ENCODE measurements around the gene PTTG1IP.

The PTTG1IP gene

DNA sequence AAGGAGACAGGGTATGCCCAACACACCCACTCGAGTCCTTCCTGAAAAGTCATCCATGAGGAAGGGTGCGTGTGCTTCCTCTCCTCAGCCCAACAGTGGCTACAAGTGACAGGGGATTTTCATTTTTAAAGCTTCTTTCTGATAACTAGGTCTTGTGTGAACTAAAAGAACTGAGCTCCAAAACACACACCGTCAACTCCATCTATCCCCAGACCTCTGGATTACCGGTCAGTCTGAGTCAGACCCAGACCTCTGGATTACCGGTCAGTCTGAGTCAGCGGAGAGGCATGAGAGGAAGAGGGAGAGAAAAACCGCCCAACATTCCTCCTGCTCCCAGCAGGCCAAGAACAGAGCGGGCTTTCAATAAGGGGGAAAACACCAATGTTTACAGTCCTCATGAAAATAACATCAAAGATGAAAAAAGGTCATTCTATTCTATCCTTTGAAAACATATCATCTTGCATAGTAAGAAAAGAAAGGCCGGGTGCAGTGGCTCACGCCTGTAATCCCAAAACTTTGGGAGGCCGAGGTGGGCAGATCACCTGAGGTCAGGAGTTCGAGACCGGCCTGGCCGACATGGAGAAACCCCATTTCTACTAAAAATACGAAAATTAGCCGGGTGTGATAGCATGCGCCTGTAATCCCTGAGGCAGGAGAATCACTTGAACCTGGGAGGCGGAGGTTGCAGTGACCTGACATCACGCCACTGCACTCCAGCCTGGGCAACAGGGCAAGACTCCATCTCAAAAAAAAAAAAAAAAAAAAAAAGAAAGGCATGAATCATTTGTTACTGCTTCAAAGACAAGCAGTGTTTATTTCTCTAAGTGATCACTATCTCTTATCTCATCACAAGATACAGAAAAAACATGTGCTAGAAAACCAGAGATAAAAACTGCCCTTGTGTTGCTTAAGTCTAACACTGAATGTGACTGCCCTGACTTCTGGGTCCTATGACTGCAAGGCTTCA, 3.4 kb downstream of the PTTG1IP start:
- no peak for DNase-seq (ENCODE audit: extremely low spot score, insufficient read length, low read depth)
- no peak for FAIRE-seq

DNA sequence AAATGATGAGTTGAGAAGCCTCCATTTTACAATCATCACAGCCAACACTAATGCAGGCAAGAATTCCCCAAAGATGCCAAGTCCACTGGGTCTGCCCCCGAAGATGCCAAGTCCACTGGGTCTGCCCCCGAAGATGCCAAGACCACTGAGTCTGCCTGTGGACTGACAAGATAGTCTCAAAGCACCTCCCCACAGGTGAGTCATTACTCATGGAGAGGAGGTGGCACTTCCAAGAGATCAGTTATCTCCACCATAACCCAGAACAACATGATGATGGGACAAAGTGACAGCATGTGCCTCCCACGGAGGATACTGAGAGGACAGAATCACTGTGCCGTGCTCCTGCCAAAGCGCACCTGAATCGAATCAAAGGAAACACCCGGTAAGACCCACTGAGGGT, 4.8 kb downstream of the PTTG1IP start:
- DNase-seq (ENCODE audit: extremely low spot score, insufficient read length, low read depth): no peak
- FAIRE-seq: no peak

DNA sequence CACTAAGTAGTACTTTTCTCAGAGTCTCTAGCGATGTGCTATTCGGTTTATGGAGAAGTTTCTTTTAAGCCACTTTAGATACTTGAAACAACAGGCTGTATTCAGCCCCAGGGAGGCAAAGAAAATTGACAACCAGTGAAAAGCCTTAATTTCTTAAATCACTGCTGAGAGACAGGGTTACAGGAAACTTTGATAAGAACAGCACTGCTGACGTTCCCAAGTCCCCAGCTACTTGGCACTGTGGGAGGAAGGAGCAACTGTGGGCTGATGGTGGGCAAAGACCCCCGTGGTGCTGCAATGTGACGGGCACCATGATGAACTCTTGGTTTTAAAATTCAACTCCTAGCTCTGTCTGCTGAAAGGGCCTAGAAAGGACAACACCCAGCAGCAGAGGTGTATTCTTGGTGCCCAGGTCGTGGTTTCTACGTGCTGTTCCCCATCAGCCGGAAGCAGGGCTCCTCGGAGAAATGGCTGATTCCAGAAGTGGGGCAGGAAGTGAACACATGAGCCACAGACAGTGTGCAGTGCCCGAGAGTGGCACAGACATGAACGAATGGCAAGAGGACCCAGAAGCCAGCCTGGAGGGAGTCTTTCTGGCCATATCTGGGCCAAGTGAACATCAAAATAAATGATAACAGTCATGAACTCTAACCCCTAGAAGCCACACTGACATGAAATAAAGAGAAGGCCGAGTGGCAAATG, 5.3 kb downstream of the PTTG1IP start:
- FAIRE-seq (no peak), DNase-seq (ENCODE audit: extremely low spot score, insufficient read length, low read depth) (no peak)

DNA sequence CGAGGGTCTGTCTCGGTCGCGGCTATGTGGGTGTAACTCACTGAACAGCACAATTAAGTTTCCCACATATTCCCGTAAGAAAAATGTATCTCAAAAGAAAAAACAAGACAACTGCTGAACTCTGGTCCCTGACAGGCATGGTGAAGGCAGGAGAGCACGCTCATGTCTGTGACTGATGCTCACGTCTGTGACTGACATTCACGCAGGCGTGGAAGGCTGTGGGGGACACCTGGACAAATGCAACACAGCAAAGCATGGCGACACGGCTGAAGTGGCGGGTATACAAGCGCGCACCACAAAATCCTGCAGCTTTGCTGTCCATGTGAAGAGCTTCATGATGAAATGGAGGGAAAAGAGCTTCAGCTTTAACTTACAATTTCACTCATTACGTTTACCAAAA, 6.0 kb downstream of the PTTG1IP start:
- DNase-seq (ENCODE audit: extremely low spot score, insufficient read length, low read depth) (no peak), FAIRE-seq (no peak)

DNA sequence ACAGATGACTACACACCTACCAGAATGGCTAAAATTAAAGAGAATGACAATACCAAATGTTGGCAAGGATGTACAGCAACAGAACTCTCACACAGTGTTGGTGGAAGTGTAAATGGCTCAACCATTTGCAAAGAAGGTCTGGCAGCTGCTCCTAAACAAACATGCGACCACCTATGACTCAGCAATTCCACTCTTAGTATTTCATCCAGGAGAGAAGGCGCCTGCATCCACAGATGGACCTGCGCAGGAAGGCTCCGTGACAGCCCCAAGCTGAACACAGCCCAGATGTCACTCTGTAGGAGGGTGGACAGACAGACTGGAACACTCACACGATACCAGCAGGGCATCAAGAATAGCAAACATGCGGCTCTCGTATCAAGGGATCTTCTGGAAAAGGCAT, 6.7 kb downstream of the PTTG1IP start:
- FAIRE-seq (no peak), DNase-seq (ENCODE audit: extremely low spot score, insufficient read length, low read depth) (no peak)

DNA sequence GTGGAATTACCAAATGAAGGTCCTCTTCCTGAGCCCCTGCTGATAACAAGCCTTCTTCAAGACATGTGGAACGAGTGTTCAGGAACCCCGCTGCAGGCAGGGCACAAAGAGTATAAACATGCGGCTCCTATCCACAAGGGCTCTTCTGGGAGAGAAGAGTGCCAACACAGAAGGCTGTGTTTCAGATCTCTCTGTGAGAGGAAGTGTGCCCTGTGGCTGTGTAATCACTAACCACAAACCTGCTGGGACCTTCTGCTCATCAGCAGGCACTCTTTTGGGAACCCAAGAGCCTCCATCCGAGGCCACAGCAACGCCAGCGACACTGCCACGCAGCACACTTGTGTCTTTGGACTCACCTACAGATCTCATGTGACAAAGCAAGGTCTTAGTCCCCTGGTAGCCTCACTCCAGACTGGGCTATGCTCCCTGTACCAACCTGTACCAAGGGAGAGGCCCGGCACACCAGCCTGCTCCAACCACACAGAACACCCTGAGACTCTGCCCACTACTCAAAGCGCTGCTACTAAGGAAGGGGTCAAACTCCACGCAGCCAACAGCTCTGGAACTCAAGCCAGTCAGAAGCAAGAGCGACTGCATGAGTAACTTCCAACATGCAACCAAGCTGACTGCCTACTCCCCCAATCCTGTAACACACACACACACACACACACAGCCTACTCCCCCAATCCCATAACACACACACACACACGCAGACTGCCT, 7.8 kb downstream of the PTTG1IP start:
- no peak for DNase-seq (ENCODE audit: extremely low spot score, insufficient read length, low read depth)
- no peak for FAIRE-seq

DNA sequence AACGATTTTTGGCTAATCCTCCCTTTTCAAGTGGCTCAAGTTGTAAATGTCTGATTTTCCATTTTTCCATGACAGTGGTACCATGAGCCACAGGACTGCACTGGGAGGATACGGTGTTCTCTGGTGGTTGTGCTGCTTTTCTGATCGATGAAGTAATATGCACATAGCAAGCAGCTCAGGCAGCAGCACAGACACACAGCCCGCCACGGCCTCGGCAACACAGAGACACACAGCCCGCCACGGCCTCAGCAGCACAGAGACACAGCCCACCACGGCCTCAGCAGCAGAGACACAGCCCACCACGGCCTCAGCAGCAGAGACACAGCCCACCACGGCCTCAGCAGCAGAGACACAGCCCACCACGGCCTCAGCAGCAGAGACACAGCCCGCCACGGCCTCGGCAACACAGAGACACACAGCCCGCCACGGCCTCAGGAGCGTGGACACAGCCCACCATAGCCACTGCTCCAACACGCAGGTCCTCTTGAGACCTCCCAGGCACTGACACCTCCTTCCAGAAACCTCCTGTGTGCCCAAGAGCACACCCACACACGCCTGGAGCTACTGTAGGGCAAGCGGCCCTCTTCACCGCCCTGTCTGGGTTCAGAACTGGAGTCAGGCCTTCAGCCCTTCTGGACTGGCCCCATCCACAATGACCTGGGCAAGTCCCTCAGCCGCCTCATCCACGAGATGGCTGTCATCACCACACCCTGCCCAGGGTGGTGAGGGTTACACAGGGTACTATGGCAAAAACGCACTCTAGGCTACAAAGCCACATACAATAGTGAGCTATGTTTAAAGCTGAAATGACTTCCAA, 10.4 kb downstream of the PTTG1IP start:
- DNase-seq (ENCODE audit: extremely low spot score, insufficient read length, low read depth) (no peak), FAIRE-seq (no peak)

DNA sequence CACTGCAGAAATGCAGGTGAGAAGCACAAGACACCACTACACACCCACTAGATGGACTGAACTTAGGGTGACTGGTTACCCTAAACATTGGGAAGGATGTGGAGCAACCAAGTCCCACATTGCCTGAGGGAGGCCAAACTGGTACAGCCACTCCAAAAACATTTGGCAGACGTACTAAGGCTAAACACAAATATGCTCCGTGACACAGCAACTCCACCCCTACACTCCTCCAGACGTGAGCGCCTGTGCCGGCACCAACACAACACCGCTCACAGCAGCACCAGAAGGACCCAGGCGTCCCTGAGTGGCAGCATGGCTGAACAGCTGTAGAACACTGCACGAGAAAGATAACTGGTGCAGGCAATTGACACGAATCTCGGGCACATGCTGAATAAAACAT, 14.7 kb downstream of the PTTG1IP start:
- DNase-seq (ENCODE audit: extremely low spot score, insufficient read length, low read depth) (no peak), FAIRE-seq (no peak)

DNA sequence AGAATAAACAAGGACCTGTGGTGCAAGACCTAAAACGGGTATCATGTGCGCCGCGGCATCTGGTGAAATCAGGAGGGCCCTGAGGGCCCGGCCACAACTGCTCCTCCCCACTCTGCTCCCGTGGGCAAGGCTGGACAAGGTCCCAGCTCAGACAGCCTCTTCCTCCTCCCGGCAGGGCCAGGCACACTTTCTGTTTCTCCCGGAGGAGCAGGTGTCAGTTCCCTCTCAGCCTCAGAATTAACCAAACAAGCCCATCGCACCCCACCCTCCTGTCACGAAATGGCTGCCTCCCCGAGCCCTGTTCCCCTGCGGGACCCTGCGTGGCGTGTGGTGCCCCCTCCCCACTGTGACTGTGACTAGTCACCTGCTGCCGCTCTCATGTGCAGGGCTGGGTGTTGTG, 15.2 kb downstream of the PTTG1IP start:
- no peak for FAIRE-seq
- DNase-seq (ENCODE audit: extremely low spot score, insufficient read length, low read depth): no peak

DNA sequence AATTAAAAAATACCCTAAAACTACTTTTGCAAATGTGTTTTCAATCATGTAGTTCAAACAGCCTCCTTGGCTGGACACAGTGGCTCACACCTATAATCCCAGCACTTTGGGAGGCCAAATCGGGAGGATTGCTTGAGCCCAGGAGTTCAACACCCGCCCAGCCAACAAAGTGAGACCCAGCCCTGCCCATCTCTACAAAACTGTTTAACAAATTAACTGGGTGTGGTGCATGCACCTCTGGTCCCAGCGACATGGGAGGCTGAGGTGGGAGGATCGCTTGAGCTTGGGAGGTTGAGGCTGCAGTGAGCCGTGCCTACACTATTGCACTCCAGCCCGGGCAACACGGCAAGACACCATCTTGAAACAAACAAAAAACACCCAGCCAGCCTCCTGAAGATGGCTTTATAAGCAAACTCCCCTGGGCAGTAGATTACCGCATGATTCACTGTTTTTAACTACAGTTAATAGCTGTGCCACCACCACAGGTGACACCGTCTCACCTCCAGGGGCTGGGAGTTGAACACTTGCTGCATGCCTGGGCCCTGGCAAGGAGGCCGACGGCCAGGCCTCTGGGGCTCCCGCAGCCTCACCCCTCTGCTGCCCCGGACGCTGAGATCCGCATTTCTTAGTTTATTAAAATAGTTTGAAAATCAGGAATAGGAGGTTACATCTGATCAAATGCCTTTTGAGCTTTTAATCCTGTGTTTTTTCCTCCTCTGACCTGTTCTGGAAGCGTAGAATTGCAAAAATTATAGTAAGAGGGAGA, 16.2 kb downstream of the PTTG1IP start:
- DNase-seq (ENCODE audit: extremely low spot score, insufficient read length, low read depth) (no peak), FAIRE-seq (no peak)

DNA sequence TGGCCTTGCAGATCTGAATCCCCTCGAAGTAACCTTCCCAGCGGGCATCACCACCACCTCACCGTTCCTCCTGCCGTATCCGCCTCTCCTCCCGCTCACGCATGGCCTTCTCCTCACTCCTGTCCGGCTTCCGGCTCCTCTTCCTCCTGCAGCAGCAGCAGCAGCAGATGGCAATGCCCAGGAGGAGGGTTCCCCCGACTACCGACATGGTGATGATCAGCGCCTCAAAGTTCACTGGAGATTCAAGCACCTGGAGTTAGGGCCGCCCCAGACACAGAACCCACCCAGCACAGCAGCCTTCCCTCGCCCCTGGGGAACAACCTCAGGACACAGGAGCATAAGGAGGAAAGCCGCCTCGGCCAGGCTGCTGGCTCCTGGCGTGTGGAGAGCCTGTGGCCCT, 17.4 kb downstream of the PTTG1IP start:
- DNase-seq (ENCODE audit: extremely low spot score, insufficient read length, low read depth) (no peak), FAIRE-seq (no peak)

DNA sequence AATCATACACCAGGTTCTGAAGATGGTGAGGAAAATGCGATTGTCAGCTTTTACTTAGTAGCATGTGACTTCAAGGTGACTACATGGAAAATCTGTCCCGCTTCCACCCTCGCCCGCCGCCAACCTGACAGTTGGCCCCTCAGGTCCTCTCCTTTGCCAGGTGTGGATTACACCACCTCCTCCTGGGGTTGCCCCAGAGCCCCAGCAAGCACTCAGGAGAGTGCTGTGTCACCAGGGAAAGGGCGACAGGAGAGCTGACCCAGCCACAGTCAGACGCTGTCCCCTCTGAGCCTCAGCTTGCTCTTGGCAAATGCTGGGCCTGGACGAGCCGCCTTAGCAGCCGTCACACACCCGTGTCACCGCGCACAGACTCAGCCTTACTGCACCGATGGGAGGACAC, 17.9 kb downstream of the PTTG1IP start:
- no peak for FAIRE-seq

DNA sequence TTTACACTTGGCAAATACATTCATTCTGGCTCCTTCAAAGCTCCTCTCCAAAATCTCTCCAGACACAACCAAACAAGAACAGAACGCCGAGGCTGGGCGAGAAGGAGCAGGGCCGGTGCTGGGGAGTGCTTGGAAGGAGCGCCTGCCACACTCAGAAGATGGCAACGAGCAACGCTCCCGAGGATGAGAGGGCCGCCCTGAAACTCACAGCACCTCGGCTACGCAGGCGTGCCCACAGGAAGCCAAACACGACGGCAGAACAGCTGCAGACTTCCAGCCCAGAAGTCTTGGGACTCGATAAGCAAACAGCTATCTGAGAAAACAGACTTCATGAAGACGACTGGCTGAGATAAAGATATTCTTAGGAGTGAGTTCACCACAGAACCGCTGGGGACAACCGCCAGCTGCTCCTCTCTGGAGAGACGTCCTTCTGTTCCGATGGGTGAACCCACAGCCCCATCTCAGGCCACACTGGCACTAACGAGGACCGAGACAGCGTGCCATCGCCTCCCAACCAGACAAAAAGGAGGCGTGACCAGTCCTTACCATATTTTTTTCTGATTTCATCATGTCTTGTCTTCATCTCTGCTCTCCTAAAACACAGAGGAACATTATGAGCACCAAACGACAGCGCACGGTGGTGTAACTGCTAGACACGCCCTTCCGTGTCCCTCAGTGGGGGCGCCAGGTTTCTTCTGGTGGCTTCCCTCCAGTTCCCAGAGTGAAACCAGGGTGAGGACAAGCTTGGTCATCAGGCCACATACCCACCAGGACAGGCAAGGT, 18.6 kb downstream of the PTTG1IP start:
- FAIRE-seq (no peak), DNase-seq (ENCODE audit: extremely low spot score, insufficient read length, low read depth) (no peak)

More for the DNA sequence above, 17.9 kb downstream of the PTTG1IP start:
- no peak for DNase-seq (ENCODE audit: extremely low spot score, insufficient read length, low read depth)

DNA sequence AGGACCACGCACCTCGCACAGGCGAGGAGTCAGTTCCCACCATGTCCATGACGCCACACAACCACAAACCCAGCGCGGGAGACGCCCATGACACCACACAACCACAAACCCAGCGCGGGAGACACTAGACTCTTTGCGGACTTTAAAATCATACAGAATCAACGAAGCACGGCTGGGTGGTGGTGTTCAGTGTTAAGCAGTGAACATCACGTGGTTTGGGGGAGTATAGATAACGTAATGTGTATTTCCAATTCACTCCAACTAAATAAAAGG, 19.2 kb downstream of the PTTG1IP start:
- DNase-seq (ENCODE audit: extremely low spot score, insufficient read length, low read depth) (no peak), FAIRE-seq (no peak)

DNA sequence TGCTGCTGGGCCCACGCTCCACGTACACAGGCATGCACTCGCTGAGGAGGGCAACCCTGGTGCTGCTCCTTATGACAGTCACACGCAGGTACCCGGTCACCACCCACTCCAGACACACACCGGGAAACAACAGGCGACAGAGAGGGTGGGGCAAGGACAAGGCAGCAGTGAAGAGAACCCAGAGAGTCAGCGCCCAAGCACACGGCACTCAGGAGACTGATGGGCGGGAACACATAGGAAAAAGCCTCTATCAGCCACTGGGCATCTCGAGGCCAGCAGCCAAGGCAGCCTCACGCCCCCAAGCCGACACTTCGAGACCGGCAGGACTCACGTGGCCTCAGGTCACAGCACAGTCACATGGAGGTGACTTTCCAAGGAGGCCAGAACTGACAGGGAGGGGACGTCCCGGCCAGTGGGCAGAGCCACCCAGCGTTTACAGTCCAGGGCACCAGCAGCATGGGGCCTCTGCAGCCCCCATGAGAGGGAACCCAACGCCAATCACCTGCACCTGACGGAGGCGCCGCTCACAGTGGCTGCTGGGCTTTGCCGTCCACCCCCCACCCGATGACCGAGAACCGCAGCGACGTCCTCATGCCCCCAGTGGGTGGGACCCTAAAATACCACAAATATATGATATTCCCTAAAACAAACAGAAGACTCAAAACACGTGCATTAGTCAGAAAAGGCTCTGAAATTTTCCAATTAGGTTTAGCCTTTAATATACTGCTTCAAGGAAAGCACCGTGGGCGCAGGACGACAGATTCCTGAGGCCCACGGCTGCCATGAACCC, 19.7 kb downstream of the PTTG1IP start:
- DNase-seq (ENCODE audit: extremely low spot score, insufficient read length, low read depth): no peak
- FAIRE-seq: no peak

DNA sequence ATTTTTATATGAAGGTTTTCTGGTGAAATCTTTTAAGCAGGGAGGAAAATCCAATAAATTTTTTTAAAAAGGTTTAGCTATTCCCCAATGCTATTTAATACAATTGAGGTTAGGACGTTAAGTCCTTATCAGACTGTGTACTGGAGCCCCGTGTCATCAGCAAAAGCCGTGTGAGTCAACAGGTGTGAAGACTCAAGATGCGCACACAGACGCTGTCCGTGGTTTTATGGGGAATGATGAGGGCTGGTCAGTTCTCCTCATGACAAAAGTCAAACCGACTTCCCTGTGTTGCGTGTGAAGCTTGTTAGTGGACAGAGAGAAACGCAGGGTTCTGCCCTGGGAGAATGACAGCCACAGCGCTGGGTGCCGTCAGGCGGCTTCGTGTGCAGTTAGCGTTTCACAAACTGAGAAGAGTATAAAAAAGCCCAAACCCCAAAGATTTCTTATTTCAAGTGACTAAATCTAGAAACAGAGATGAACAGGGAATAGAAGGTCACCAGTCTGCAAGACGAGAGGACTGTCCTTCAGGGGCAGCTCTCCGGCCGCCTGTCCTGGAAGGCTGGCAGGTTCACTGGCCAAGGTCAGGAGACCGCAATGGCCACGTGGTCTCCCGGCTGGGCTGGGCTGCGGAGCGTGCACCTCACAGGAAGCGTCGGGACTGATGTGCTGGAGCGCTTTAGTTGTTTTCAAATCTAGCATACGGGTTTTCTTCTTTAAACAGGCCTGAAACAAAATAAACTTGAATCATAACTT, 22.4 kb downstream of the PTTG1IP start:
- no peak for FAIRE-seq

DNA sequence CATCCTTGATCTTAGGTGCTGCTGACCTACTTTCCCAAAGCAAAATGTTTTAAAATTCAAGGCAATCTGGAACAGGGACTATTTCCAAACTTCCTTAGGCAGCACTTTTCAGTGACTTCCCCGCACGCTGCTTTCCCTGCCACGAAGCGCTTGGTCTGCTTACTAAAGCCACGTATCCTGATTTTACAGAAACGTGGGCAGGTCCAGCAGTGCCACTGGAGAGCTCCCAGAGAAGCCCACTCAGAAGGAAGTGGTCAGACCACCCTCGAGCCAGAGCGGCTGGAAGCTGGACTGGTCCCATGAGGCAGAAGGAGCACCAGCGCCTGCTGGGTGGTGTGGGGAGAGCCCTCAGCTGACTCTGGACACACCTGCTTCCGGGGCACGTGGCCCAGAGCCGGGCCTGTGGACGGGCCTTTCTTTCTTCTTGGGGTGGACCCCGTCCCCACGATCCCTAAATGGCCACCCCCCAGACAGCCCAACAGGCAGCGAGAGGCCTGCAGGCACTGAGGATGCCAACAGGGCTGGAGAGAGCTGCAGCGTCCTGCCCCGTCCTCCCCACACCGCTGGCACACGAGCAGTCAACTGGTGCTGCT, 23.2 kb downstream of the PTTG1IP start:
- no peak for DNase-seq (ENCODE audit: extremely low spot score, insufficient read length, low read depth)
- FAIRE-seq: no peak

More for the DNA sequence above, 22.4 kb downstream of the PTTG1IP start:
- no peak for DNase-seq (ENCODE audit: extremely low spot score, insufficient read length, low read depth)

Measured in GM18507 (cell line).